ENCODE measurements around the gene CD48. TPM values are rescaled to one million over a fixed set of nuclear protein-coding genes. Genes with fewer than 3 reads are reported as not detected.
"Not testable (repeated sequence)": the region's sequence is repeated elsewhere in the genome, so short reads cannot be mapped to it uniquely, and the experiment has no call there.

Gene CD48
- total RNA-seq, 1 experiment from 2014 or later: not detected

DNA sequence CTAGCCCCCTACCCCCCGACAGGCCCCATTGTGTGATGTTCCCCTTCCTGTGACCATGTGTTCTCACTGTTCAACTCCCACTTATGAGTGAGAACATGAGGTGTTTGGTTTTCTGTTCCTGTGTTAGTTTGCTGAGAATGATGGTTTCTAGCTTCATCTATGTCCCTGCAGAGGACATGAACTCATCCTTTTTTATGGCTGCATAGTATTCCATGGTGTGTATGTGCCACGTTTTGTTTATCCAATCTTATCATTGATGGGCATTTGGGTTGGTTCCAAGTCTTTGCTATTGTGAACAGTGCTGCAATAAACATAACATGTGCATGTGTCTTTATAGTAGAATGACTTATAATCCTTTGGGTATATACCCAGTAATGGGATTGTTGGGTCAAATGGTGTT is 19.9 kb upstream of the CD48 start:
- H3K36me3 ChIP-seq; H3K4me1 ChIP-seq; H3K4me3 ChIP-seq; H3K9me3 ChIP-seq (replicated peaks); H3K27me3 ChIP-seq; H3K27ac ChIP-seq; DNase-seq: not testable (repeated sequence)

DNA sequence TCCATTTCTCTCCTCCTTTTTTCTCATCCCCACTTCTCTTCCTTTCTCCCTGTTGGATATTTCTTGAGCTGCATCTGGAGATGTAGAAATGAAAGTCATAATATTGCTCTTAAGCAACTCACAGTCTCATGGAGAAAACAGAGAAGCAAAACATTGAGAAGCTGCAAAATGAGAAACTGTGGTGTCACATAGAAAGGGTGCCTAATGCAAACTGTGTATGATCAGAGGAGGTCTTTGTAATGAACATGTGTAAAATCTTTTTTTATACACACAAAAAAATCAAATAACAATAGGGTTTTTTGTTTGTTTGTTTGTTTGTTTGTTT is 15.7 kb upstream of the CD48 start:
- H3K27me3 ChIP-seq: no peaks in the 10 kb centered on the region
- DNase-seq: no peak

DNA sequence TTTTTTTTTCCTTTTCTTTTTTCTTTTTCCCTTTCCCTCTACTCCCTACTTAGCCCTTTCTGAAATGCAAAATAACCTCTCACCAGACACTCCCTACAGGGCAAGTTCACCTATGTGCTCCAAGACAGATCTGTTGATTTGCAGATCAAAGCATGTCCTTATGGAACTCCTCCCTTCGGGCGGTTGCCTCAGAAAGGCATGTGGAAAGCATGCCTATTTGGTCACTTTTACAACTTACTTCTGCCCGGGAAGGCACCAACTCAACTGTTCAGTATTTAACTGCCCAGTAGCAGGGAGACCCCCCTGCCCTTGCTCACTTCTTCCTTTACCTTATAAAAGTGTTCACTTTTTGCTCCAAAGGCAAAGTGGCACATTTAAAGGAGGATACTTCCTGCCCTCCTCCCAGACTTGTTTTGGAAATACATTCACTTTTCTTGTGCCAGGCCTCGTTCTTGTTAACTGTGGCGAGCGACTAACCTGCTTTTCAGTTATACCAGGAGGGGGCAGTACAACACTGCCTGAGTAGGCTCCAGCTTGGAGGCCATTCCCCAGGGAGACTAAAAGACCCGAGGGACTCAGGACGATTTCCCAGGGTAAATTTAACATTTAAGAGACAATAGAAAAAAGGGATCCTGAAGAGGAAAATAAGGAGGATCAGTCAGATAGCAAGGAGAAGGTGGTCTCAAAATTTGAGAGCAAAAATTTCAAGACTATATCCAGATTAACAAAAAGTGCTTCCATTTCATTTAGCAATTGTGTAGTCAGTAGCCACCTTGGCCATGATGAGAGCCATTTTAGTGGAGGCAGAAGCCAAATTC is 15.1 kb upstream of the CD48 start:
- Histone ChIP-seq H3K27ac (no peak overlapping the region), H3K4me3 (no peak overlapping the region), H3K9me3 (replicated peaks) (no peaks in the 10 kb centered on the region), H3K4me1 (no peaks in the 10 kb centered on the region), H3K27me3 (no peaks in the 10 kb centered on the region), H3K36me3 (no peaks in the 10 kb centered on the region)
- peak; percentile 63 to 84 for DNase-seq

More for the DNA sequence above, 15.7 kb upstream of the CD48 start:
- Histone ChIP-seq H3K27ac (no peak overlapping the region), H3K36me3 (no peaks in the 10 kb centered on the region), H3K9me3 (replicated peaks) (no peaks in the 10 kb centered on the region), H3K4me3 (no peak overlapping the region), H3K4me1 (no peaks in the 10 kb centered on the region)

DNA sequence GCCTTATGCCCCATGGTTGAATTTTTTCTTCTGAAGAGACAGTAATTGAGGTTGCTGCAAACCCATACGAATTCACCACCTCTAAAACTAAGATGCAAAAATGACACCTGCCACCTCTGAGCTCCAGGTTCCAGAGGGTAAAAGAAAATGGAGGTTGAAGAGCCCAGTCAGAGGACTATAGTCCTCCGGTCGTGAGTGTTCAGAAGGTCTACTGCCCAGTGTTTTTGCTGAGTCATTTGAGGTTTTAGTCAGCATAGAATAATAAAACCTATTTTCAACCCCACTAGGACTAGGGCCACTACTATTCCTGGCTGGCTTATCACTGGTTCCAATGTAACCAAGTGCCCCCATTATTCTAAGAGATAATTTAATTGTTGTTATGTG is 14.5 kb upstream of the CD48 start:
- no peaks in the 10 kb centered on the region for H3K36me3 ChIP-seq
- no peak overlapping the region for H3K4me3 ChIP-seq
- no peaks in the 10 kb centered on the region for H3K9me3 ChIP-seq (replicated peaks)
- H3K4me1 ChIP-seq: no peaks in the 10 kb centered on the region
- H3K27me3 ChIP-seq: no peaks in the 10 kb centered on the region
- H3K27ac ChIP-seq: no peak overlapping the region
- no peak for DNase-seq

DNA sequence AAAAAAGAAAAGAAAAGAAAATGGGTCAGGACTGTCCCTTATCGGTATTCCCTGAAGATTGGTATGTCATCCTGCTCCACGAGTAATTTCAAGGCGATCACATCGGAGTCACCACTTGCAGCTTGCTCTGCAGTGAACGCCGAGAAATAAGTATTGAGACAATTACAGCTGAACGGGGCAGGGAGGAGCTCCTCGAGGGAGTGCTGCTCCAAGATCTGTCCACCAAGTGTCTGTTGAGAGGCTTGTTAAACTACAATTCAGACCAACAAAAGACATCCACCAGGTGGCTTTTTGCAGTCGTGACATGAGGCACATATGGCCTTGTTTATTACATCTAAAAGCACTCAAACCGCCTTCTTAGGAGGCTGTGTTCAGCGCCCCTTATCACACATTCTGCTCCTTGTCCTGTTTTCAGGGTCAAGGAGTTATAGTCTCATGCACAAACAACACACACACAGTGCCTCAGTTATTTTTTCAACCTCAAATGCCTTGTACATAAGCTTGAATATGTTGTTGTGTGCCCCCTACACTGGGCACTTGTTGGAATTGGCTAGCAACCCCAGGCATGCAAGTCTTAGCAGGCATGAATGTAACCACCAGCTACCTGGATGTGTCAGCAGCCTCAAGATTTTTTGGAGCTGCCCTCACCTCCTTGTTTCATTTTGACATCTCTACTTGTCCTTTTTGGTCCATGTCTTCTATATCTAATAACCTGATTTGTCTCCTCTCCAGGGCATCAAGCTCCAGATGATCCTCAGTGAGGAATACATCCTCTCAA is 13.0 kb upstream of the CD48 start:
- Histone ChIP-seq H3K4me1 (no peaks in the 10 kb centered on the region), H3K9me3 (replicated peaks) (no peaks in the 10 kb centered on the region), H3K36me3 (no peaks in the 10 kb centered on the region), H3K27ac (no peak overlapping the region), H3K27me3 (no peaks in the 10 kb centered on the region), H3K4me3 (no peak overlapping the region)
- DNase-seq: no peak

DNA sequence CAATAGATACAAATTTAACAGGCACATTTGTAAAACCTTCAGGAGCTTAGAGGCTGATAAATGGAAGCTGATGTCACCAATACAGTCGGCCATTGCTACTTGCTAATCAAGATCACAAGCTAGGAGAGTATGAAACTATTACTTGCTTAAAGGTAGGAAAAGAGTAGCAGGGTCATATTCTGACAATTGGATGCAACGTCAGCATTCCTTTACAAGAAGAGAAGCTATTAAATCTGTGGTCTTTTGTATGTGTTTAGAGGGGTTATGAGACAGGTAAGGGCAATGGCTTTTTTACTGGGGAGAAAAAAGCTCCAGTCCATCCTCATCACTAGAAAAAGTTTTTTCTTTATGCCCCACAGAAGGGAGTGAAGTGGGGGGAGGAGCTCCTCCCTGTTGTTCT is 11.7 kb upstream of the CD48 start:
- Histone ChIP-seq H3K27ac (no peak overlapping the region), H3K36me3 (no peaks in the 10 kb centered on the region), H3K27me3 (no peaks in the 10 kb centered on the region), H3K4me1 (no peaks in the 10 kb centered on the region), H3K4me3 (no peak overlapping the region), H3K9me3 (replicated peaks) (no peaks in the 10 kb centered on the region)
- no peak for DNase-seq

DNA sequence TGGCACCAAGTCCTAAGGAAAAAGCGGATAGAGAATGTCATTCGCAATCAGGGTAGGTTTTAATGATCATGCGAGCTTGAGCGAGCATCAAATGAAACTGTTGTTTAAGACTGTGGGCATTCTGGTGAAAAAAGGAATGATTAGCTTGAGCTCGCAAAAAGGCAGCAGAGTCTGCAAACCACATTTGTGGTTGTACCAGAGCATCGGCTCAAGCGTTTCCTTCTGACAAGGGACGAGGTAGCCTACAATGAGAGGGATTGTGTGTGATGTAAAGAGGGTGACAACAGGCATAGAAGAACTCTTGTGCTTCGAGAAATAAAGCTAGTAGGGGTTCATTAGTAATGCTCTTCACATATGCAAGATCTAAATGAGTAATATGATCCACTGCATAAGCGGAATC is 11.1 kb upstream of the CD48 start:
- no peak overlapping the region for H3K4me3 ChIP-seq
- no peaks in the 10 kb centered on the region for H3K36me3 ChIP-seq

DNA sequence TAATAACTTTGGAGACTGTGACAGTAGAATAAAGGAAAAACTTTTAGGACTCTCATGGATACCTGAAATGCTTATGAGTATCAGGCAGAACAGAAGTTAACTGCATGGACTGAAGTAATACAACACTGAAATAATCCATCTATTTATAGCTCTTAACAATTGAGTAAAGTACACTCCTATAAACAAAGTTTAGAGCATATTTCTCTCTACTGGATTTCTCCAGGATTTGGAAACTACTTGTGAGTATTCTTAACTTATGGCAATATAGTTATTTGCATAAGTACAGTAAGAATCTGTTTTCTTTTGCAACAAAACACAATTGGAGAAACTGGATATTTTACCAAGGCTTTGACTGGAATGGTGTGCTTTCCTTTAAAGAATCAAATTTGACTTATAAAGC is 9.9 kb upstream of the CD48 start:
- no peaks in the 10 kb centered on the region for H3K4me1 ChIP-seq
- no peaks in the 10 kb centered on the region for H3K9me3 ChIP-seq (replicated peaks)
- H3K36me3 ChIP-seq: no peaks in the 10 kb centered on the region
- no peaks in the 10 kb centered on the region for H3K27me3 ChIP-seq
- no peak for DNase-seq
- H3K27ac ChIP-seq: no peak overlapping the region
- H3K4me3 ChIP-seq: no peak overlapping the region

More for the DNA sequence above, 11.1 kb upstream of the CD48 start:
- H3K27ac ChIP-seq: no peak overlapping the region
- no peaks in the 10 kb centered on the region for H3K4me1 ChIP-seq
- no peak for DNase-seq
- no peaks in the 10 kb centered on the region for H3K27me3 ChIP-seq
- no peaks in the 10 kb centered on the region for H3K9me3 ChIP-seq (replicated peaks)

DNA sequence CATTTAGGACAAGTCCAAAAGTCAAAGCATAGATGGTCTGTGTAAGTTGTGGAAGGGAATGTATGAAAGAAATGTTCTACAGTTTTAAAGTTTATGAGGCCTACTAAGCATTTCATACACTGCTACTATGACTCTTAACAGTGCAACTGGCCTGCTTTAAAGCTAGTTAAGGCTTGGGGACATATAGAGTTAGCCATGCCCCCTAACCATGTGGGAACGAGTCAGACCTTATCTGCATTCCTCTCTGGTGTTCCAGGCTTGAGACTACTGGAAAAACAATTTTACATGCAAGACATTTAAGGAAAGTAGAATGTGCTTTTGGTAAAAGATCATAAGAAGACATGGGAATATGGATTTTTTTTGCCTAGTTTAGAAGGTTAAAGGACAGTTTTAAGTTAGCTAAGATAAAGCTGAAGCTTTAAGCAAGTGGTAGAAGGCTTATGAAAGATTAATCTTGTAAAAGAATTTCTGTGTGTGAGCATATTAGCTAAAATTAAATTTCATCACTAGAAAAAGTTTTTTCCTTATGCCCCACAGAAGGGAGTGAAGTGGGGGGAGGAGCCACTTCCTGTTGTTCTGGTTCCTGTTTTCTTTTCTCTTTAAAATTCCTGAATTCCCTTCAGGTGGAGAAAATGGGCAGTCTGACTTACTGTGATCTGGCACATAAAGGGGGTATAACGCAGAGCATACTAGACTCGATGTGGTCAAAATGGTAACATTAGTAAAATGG is 8.9 kb upstream of the CD48 start:
- H3K27me3 ChIP-seq: no peaks in the 10 kb centered on the region
- DNase-seq: no peak
- H3K4me3 ChIP-seq: no peak overlapping the region
- no peaks in the 10 kb centered on the region for H3K4me1 ChIP-seq
- no peak overlapping the region for H3K27ac ChIP-seq
- no peaks in the 10 kb centered on the region for H3K9me3 ChIP-seq (replicated peaks)
- no peaks in the 10 kb centered on the region for H3K36me3 ChIP-seq

DNA sequence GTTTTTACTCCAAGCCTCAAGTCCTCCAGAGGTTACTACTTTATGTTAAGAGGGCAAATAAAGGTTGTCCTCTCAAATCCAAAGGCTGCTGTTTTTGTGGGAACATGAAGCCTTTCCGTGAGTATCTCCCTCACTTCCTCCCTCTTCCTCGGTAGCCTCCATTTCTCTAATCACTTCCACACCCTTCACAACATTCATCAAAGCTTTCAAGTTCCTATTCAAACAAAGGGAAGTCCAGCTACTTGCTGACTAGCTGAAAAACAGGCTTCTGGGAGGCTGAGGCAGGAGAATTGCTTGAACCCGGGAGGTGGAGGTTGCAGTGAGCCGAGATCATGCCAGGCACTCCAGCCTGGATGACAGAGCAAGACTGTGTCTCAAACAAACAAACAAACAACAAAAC is 6.6 kb upstream of the CD48 start:
- no peaks in the 10 kb centered on the region for H3K27me3 ChIP-seq
- no peaks in the 10 kb centered on the region for H3K9me3 ChIP-seq (replicated peaks)
- H3K27ac ChIP-seq: no peak overlapping the region
- no peak overlapping the region for H3K4me3 ChIP-seq
- H3K36me3 ChIP-seq: no peaks in the 10 kb centered on the region
- H3K4me1 ChIP-seq: no peaks in the 10 kb centered on the region
- no peak for DNase-seq

DNA sequence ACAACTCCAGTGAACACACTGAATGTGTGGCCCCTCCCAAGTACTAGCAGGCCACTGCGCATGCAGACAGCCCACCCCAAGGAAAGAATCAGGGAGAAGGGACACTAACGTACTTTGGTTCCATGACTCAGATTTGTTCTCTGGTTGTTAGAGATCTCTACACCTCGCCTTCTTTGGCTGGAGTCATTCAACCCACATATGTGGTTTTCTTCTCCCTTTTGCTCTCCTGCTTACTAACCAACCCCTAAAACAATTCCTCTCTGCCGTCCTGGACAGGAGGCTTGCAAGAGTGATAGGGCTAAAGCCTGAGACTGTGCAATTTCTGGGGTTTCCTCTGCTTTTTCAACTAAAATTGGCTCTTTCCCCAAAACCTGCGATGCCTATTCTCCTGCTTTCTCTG is 5.7 kb upstream of the CD48 start:
- Histone ChIP-seq H3K9me3 (replicated peaks) (no peaks in the 10 kb centered on the region), H3K27me3 (no peaks in the 10 kb centered on the region), H3K36me3 (no peaks in the 10 kb centered on the region), H3K27ac (no peak overlapping the region), H3K4me1 (no peaks in the 10 kb centered on the region), H3K4me3 (no peak overlapping the region)
- no peak for DNase-seq

DNA sequence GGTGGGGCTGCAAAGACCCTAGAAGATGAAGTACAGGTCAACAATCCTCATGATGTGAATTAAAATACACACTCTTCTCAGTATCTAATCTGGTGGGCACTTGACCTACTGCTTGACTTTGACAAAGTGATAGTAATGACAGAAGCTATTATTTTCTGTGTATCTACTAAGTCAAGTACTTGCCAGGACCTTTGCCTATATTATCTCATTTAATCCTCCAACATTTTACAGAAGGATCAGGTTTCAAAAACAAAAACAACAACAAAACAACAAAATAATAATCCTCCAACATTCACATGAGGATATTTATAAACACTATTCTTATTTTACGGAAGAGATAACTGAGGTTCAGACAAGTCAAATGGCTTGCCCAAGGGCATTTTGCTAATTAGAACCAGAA is 4.4 kb upstream of the CD48 start:
- Histone ChIP-seq H3K4me1 (no peaks in the 10 kb centered on the region), H3K4me3 (no peak overlapping the region), H3K27me3 (no peaks in the 10 kb centered on the region), H3K36me3 (no peaks in the 10 kb centered on the region), H3K27ac (no peak overlapping the region), H3K9me3 (replicated peaks) (no peaks in the 10 kb centered on the region)
- no peak for DNase-seq

DNA sequence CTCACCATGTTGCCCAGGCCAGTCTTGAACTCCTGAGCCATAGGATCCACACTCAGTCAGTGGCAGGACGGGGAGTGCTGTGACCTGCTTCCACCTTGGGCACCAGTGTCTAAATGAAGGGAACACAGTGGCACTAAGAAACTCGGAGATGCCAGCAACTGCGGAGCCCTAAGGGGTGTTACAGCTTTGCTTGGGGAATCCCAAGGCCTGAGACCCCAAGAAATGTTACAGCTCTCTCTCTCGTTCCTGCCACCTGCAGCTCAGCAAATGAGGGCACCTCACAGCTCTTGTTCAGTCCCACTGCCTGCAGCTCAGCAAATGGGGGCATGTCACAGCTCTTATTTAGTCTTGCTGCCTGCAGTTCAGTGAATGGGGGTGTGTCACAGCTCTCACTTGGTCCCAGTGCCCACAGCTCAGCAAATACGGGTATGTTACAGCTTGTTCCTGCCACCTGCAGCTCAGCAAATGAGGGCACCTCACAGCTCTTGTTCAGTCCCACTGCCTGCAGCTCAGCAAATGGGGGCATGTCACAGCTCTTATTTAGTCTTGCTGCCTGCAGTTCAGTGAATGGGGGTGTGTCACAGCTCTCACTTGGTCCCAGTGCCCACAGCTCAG is 2.5 kb upstream of the CD48 start:
- H3K27ac ChIP-seq; H3K9me3 ChIP-seq (replicated peaks); H3K36me3 ChIP-seq; H3K27me3 ChIP-seq; H3K4me3 ChIP-seq; H3K4me1 ChIP-seq; DNase-seq: not testable (repeated sequence)

DNA sequence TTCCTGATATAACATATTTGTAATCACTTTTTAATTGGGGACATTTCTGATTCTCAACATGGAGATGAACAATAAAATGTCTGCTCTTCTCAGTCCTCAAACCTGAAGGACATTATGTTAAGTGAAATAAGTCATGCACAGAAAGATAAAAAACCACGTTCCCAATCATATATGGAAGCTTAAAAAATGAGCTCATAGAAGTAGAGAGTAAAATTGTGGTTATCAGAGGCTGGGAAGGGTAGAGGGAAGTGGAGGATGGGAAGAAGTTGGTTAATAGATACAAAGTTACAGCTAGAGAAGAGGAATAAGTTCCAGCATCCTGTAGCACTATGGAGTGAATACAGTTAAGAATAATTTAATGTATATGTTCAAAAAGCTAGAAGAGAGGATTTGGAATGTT is 1.5 kb upstream of the CD48 start:
- H3K27me3 ChIP-seq: no peaks in the 10 kb centered on the region
- H3K4me3 ChIP-seq: no peak overlapping the region
- H3K27ac ChIP-seq: no peak overlapping the region
- no peak for DNase-seq
- no peaks in the 10 kb centered on the region for H3K36me3 ChIP-seq
- H3K4me1 ChIP-seq: no peaks in the 10 kb centered on the region
- no peaks in the 10 kb centered on the region for H3K9me3 ChIP-seq (replicated peaks)

DNA sequence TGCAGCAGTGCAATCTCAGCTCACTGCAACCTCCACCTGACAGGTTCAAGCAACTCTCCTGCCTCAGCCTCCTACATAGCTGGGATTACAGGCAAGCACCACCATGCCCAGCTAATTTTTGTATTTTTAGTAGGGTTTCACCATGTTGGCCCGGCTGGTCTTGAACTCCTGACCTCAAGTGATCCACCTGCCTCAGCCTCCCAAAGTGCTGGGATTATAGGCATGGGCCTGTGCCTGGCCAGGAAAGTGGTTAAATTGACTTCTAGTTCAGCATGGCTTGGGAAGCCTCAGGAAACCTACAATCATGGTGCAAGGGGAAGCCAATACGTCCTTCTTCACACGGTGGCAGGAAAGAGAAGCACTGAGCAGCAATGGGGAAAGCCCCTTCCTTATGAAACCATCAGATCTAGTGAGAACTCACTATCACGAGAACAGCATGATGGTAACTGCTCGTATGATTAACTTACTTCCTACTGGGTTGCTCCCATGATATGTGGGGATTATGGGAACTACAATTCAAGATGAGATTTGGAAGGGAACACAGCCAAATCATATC is 981 bp upstream of the CD48 start:
- not testable (repeated sequence) for H3K4me1 ChIP-seq; H3K9me3 ChIP-seq (replicated peaks); H3K36me3 ChIP-seq; H3K27ac ChIP-seq; H3K4me3 ChIP-seq; H3K27me3 ChIP-seq; DNase-seq

All from SJCRH30 (cell line).